Renal pelvis (tissue), 4 donors: ENCODE measurements around the gene GMEB2. TPM values are rescaled to one million over a fixed set of nuclear protein-coding genes. Genes with fewer than 3 reads are reported as not detected.
"Not testable (repeated sequence)": the region's sequence is repeated elsewhere in the genome, so short reads cannot be mapped to it uniquely, and the experiment has no call there.

Source experiments
- DNase-seq: peaks from one replicate; pipeline ENCODE4 v3.0.0-alpha.2; 2013
- polyA plus RNA-seq, 3 donors: library from polyadenylated mRNA; unstranded; fragments of 120-200 nt; gene quantifications; one replicate each; pipeline ENCODE4 v1.2.1, GENCODE V29; 2013; ENCODE audit not compliant: insufficient read length in 3 of 3

Gene GMEB2
- polyA plus RNA-seq, 3 donors, result 12.4 to 14.2 (median 12.8) TPM

GRCh38 chr20:63574156-63574828, 52.6 kb downstream of the GMEB2 start, which contains the start of gene HELZ2:
TSS of gene HELZ2 (minus strand) at chr20:63574239. CDS start at chr20:63572385, 1,854 bp downstream.
- DNase-seq, result peak; percentile 65

- DNase-seq, result no peak
Observed at GRCh38 chr20:63573647-63574131, 53.2 kb downstream of the GMEB2 start.

- no peak for DNase-seq
Observed at GRCh38 chr20:63572788-63573646, 53.9 kb downstream of the GMEB2 start.

GRCh38 chr20:63572071-63572787, 54.7 kb downstream of the GMEB2 start:
- no peak for DNase-seq

GRCh38 chr20:63571087-63571478, 55.8 kb downstream of the GMEB2 start:
- DNase-seq, result not testable (repeated sequence)

GRCh38 chr20:63570281-63571086, 56.4 kb downstream of the GMEB2 start:
- no peak for DNase-seq

GRCh38 chr20:63568986-63569949, 57.6 kb downstream of the GMEB2 start:
- no peak for DNase-seq

- no peak for DNase-seq
Observed at GRCh38 chr20:63568170-63568981, 58.5 kb downstream of the GMEB2 start.

- no peak for DNase-seq
Observed at GRCh38 chr20:63567386-63568169, 59.3 kb downstream of the GMEB2 start.

- no peak for DNase-seq
Observed at GRCh38 chr20:63567136-63567385, 59.8 kb downstream of the GMEB2 start.

GRCh38 chr20:63566395-63567135, 60.3 kb downstream of the GMEB2 start:
- DNase-seq, result no peak

- DNase-seq, result no peak
Observed at GRCh38 chr20:63565699-63566335, 61.1 kb downstream of the GMEB2 start.

- no peak for DNase-seq
Observed at GRCh38 chr20:63565021-63565698, 61.7 kb downstream of the GMEB2 start.

- DNase-seq, result no peak
Observed at GRCh38 chr20:63564036-63564810, 62.7 kb downstream of the GMEB2 start.

- no peak for DNase-seq
Observed at GRCh38 chr20:63563225-63563935, 63.5 kb downstream of the GMEB2 start.
